IPS DF 19.7 (cell line): ENCODE measurements around the gene FAM174C.

Source experiments
- DNase-seq: peaks from one replicate; pipeline ENCODE4 v3.0.0-alpha.2; 2013; ENCODE audit warnings: low read depth, low spot score

The FAM174C gene

GRCh38 chr19:1250437-1251260 lies 24.7 kb upstream of the FAM174C start:
- no peak for DNase-seq

DNA sequence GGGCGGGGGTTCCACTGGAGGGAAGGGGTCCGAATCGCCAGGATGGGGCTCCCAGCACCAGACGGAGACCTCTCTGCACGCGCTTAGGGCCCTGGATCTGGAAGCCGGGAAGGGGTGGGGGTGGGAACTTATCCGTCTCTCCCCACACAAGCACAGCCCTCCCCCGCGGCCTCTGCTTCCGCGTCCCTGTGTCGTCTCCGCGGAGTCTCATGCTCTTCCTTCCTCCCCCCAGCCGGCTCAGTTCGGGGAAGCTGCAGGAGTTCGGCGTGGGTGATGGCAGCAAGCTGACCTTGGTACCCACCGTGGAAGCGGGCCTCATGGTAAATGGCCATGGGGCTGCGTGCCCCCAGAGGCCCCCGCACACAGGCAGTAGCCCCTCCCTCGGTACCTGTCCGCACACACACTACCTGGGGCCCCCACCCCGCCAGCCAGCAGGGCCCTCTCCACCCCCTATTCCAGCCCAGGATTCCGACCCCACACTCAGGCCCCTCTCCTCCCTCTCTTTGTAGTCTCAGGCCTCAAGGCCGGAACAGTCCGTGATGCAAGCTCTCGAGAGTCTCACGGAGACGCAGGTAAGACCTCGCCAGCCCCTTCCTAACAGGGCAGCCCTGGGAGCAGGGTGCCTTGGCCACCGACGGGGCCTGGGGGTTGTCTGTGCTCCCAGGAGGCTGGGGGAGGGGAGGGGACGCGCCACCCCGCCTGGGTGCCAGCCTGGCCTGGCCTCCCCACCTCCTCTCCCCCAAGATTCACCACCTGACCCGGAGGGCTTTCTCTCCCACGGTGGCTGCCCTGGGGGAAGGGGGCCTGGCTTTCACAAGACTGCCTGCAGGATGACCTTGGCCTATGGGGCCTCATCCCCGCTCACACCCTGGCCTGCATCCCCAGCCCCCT lies 23.8 kb upstream of the FAM174C start:
- DNase-seq = no peak

- no peak for DNase-seq
Observed at GRCh38 chr19:1252221-1252820, 23.0 kb upstream of the FAM174C start.

- DNase-seq = no peak
Observed at GRCh38 chr19:1252821-1253513, 22.4 kb upstream of the FAM174C start.

DNA sequence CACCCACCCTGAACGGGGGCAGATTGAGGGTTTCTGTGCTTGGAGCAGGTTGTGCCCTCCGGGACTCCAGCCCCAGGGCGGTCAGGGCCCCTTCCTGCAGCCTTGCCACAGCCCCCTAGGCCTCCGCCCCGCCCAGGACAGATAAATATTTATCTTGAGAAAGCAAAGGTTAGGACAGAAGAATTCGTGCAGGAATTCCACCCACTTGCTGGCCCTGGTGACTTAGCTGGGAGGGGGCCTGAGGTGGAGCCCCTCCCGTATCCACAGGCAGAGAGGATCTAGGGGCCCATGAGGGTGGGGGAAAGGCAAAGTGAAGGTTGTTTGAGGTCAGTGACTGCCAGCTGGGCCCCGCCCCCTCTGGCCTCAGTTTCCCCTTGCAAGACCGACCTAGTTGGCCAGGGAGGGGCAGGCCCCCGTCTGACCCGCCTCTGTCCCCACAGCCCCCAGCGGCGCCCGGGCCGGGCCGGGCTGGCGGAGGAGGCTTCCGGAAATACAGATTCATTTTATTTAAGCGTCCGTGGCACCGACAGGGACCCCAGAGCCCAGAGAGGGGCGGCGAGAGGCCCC lies 21.7 kb upstream of the FAM174C start:
- DNase-seq = no peak

DNA sequence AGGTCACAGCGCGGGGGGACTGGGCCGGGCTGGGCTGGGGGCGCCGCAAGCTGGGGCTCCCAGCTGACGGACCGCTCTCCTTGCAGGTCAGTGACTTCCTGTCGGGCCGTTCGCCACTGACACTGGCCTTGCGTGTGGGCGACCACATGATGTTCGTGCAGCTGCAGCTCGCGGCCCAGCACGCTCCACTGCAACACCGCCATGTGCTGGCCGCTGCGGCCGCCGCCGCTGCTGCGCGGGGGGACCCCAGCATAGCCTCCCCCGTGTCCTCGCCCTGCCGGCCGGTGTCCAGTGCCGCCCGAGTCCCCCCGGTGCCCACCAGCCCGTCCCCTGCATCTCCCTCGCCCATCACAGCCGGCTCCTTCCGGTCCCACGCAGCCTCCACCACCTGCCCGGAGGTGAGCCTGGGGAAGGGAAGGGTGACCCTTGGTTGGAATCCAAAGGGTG lies 21.2 kb upstream of the FAM174C start:
- DNase-seq = no peak

GRCh38 chr19:1254530-1255185 lies 20.7 kb upstream of the FAM174C start:
- no peak for DNase-seq

GRCh38 chr19:1255186-1256161 lies 19.9 kb upstream of the FAM174C start:
- no peak for DNase-seq

DNA sequence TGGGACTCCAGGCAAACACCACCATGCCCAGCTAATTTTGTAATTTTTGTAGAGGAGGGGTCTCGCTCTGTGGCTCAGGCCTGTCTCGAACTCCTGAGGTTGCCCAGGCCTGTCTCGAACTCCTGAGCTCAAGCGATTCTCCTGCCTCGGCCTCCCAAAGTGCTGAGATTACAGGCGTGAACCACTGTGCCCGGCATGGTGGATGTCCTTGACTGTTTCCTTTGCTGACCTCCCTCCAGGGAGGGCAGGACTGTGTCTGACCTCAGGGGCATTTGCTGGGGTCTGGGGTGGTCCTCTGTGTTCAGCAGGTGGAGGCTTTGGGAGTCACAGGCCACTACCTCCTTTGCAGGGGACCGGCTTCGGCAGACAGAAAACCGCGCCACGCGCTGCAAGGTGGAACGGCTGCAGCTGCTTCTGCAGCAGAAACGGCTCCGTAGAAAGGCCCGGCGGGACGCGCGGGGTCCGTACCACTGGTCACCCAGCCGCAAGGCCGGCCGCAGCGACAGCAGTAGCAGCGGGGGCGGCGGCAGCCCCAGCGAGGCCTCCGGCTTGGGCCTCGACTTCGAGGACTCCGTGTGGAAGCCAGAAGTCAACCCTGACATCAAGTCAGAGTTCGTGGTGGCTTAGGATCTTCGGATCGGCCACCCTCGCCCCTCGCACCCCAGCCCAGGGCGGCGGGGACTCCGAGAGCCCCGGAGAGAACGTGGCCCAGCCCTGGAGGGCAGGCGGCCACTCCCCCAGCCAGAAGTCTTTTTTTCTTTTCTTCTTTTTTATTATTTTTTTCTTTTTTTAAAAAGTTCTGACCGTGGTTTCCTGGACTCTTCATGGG lies 18.5 kb upstream of the FAM174C start:
- DNase-seq = no peak

GRCh38 chr19:1257475-1258162 lies 17.7 kb upstream of the FAM174C start:
- DNase-seq = no peak

DNA sequence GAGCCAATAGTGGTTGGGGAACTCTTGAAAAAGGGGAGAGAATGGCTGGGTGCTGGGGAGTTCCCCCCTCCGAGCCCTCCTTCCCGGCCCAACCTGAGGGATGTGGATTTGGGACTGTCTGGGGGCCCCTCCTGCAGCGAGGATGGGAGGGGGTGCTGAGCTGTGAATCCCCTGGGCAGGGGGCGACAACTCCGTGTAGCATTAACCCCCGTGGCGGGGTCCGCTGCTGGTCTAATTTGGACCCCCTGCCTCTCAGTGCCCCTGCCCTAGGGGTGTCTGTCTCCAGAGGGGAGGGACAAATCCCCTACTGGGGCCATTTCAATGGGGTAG lies 17.2 kb upstream of the FAM174C start:
- no peak for DNase-seq

DNA sequence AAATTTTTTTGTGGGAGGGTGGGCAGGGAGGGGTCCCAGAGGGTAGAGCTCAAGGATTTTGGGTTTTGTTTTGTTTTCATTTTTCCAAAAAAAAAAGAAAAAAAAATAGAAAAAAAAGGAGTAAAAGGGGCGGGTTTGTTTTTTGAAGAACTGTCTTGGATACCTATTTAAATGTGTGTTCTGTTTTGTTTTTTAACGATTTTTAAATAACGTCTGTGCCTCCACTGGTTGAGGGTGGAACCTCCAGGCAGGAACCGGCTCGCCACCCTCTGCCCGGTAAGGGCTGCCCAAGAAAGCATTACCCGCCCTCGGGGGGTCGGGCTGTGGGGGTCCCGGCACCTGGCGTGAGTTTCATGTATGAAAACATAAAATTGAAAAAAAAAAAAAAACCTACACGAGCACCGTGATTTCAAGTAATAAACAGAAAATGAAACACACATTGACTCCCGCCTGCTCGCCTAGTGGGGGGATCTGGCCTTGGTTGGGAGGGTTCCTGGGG lies 16.6 kb upstream of the FAM174C start:
- no peak for DNase-seq

- no peak for DNase-seq
Observed at GRCh38 chr19:1259206-1259875, 16.0 kb upstream of the FAM174C start.

DNA sequence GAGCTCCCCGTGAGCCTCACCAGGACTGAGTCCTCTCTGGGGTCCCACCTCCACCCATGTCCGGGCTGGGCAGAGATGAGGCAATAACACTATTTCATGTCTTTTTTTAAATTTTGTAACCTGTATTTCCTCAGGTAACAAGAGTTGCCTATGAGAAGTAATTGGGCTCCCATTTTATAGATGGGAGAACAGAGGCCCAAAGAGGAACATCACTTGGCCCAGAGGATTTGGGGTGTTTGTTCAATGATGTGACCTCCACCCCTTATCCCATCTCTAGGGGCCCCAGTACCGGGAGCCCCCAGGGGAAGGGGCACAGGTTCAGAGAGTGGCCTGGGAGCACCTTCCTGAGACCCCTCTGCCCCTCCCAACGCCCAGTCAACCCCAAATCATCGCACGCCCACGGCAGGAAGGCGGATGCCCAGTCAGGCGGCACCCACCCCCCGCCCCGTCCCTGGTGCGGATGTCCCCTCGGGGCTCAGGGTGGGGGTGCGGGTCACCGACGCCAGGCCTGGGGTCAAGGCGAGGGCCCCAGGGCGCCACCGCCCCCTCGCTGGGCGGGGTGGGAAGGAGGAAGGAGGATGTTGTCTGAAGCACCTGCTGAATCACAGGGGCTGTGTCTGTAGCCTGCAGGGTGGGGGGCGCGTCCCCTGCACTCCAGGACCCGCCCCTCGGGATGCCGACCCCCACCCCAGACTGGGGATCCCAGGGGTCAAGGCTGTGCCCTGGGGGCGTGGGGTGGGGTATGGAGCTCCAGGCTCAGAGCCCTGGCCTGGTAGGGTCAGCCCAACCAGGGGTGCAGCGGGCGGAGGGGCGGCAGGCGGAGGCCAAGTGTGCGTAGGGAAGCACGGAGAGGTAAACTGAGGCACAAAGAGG lies 15.2 kb upstream of the FAM174C start:
- DNase-seq = no peak

DNA sequence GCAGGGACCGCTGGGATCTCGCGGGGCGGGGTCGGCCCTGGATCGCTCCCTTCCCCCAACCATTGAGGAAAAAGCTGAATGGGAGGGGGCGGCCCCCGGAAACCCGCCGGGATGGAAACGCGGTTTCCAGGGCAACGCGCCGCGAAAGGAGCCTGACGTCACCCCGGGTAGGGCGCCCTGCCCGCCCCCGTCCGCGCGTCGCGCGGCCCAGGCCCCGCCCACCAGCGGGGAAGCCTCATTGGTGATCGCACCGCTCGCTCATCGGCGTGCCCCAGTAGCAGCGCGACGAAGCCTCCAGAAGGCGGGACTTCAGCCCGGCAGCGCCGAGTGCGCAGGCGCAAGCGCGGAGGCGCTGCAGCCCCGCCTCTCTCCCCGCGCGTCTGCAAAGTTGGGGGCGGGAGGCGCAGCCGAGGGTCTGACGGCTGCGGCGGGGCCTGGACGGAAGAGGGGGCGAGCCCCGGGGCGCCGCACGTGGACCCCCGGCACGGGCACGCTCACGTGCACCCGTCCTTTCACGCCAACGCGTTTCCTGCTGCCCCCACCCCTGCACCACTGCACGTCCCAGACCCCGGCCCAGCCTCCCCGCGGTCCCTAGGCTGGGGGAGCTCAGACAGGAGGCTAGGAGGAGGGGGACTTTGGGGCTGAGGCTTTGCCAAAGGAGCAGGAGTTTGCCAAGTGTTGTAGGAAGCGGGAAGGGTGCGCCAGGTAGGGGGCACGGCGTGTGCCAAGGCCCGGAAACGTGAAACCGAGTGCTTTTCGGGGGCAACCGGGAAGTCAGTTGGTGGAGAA lies 14.4 kb upstream of the FAM174C start:
- no peak for DNase-seq

- DNase-seq = no peak
Observed at GRCh38 chr19:1261538-1261797, 13.9 kb upstream of the FAM174C start.
